CD4-positive, alpha-beta T cell treated with Interleukin-6 at 100 ng/mL for 8 hours (primary cell): Measurements from ENCODE around the gene COL4A1.

Experiments
- DNase-seq: peaks from one replicate; pipeline ENCODE4 v3.0.0-alpha.2; 2020; ENCODE audit warnings: mixed read lengths, low spot score

Gene COL4A1

DNA sequence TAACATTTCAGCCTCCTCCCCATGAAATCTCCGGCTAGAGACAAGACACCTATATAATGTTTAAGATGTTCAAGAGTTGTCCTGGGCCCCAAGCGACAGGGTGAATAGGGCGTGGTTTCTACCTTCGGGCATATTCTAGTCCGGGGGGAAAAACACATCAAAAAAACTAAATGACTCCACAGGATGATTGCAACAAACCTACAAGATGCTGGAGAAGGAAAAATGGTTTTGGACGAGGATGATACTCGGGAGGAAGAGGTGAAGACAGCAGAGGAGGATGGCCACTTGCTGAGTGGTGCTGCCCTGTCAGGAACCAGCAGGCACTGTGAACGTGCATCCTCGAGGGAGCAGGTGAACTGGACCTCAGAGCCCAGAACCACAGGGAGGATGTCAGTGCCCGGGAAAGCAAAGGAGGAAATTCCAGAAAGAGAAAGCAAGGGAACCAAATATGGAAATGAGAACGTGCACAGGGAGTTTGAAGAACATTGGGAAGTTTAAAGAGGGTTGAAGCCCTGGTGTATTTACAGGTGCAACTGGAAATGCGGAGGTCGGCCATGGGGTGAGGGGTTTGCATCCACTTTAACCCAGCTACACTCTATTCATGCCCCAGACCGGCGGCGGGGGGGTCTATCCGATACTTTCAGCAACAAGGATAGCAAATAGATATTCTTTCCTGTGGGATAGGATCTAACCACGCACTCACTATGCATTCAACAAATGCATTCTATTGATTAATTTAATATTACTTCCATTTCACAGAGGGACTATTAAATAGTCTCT is 50.6 kb downstream of the COL4A1 start:
- DNase-seq = no peak

DNA sequence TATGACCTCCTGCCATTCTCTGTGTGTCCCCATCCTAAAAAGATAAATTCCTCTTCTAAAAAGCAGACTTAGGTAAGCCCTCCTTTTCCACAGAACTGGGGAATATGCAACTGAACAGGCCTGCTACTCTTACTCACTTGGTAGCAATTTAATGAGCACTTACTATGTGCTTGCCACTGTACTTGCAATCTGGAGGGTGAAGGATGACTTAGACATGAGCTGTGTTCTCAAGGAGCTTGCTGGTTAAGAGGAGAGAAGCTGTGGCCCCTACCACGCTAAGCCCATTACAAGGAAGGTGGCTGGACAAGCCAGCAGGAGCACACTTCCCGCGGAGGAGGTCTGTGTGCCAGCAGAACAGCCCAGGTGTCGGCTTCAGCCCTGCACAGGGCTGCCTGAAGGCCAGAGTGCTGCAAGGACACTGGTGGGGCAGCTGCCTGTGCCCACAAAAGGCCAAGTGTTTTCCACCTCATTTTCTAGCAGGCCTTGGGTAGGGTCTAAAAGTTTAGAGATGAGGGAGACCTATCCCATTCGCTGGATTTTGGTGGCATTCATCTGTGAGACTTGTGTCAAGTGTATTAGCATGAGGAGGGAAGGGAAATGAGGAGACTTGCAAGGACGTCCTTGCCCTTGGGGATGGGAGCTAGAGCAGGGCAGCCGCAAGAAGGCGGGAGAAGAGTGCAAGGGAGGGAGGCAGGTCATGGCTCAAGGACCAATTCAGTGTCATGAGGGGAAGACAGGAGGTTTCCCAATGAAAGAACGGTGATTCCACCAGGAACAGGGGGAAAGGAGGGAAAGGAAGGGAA is 52.0 kb downstream of the COL4A1 start:
- DNase-seq = no peak

DNA sequence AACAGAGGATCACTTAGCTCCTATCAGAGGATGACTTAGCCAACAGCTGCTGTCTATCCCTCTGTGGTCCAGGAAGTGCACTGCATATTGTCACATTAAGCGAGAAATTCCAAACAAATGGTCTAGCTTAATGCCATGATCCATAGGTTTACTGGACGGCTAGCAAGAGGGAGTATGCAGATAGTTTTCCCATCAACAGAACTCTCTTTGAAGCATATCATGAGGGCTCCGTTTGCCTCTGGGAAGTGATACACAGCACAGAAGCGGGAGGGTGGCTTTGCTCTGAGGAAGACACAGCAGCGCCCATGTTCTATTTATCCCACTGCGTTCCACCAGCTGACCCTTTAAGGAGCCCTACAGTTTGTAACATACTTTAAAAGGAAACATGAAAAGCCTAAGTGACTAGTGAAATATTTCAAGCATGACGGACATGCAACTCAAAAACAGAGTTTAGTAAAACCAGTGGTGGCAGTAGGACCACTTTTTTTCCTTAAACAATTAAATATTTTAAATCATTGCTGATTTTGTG is 52.7 kb downstream of the COL4A1 start:
- no peak for DNase-seq

DNA sequence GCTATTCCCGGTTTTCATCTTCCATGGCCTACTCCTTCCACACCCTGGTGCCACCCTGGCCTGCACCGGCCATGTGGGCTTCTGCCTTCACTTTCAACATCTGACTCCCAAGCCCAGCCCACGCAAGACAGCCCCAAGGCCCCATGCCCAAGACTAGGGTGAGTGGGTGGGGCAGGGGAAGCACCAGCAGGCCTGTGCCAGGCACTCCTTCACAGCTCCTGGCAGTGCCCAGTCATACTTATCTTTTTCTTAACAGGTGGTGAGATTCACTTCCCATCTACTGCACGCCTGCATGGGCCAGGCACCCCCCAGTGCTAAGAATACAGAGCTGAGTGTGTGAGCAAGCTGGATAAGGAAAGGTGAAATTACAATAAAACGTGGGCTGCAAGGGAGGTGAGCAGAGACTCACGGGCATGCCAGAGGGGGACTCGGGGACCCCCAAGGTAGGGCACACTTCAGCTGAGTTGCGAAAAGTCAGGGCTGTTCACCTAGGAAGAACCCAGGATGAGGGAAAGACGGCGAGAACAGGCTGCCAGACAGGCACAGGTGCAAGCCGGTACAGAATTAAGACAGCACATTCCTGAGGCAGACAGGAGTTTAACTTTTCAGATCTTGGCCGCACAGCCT is 55.7 kb downstream of the COL4A1 start:
- DNase-seq = no peak

DNA sequence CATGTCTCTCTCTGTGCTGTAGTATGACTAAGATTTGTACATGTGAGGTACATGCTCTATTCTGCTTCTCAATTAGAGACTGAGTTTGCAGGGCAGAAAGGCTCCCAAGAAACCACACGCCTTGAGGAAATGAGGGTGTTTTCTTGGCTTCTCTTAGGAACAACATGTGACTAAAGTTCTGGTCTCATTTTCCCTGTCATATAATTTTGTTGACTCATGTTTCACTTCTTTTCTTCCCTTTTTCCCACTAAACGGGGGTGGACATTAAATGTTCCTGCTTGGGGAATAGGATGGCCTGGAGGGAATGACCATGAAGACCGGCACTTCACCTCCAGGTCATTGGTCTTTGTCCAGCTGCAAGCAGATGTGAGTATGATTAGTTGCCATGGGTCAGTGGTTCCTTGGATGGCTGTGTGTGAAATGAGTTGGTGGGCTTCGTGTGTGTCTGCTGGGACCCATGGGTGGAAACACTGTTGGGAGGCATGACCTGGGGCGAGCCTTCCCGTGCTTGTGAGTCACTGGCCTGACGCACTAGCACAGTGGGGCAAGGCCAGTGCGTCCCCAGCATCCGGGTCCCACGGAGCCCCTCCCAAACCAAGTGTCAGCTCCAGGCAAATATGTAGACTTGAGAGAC is 56.6 kb downstream of the COL4A1 start:
- no peak for DNase-seq

DNA sequence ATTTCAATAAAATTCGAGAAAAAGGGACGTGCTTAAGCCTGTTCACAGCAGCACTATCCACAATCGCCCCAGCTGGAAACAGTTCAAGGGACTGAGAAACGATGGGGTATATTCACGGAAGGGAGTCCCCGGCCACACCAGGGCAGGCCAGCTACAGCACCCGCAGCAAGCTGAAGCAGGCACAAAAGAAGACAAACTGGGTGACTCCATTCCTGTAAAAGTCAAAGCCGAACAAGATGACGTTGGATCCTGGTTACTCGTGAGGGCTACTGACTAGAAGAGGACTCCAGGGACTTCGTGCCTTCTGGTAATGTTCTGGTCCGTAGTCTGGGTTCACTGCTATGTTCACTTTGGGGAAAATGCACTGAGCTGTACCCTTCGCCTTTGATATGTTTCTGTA is 57.6 kb downstream of the COL4A1 start:
- no peak for DNase-seq

DNA sequence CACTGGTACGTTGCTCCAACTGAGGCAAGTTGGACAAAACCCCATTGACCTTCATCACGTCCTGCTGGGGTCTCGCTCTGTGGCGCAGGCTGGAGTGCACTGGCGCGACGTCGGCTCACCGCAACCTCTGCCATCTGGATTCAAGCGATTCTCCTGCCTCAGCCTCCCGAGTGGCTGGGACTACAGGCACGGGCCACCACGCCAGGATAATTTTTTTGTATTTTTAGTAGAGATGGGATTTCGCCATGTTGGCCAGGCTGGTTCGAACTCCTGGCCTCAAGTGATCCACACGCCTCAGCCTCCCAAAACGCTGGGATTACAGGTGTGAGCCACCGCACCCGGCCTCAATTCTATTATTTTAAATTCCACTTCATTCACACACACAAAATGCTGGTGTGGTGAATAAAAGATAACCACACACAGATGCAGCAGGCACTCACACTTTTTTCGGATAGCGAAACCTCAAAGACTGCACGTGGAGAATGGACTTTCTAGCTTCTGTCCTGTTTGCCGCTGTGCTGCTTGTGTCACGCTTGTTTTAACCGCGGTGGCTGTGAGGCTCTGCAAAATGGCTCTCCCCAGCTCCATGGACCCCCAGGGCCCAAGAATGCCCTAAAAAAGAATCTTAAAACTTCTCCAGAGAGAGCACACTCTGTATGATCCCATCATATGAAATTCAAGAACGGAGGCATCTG is 58.4 kb downstream of the COL4A1 start:
- no peak for DNase-seq

DNA sequence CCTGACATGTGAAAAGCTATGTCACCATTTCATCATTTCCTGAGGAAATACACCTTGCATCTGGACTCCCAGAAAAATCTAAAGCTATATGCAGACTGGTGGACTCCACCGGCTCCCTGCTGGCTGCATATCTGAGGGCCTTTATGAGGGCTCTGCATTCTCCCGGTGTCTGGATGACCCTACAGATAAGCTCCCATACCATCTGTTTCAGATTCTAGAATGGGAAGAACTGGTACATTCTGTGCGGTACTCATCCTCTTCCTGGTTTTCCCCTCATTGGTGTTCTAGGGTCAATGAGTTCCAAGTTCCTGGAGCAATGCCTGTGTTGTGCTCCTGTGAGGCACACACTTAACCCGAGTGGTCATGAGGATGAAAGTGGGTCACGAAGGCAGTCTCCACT is 60.4 kb downstream of the COL4A1 start:
- DNase-seq = no peak

DNA sequence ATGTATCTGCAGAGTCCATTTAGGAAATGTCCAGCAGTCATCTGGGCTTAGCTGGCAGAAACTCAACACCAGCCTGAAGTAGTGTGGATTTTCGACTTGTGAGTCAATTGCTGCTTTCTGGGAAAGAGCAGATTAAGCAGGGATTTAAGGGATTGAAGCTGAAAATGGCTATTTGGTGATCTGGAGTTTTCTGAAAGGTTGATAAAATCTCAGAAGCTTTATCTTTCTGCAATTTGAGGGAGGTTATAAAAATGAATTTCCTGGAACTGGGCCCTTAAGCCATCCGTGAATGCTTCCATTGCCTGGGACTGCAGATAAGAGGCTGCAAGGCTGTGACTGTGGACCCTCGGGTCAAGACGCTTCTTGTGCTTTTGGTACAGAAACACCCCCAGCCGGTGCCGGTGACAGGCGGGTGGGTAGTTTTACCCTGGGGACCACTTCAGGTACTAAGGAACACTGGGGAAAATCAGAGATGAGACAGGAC is 61.5 kb downstream of the COL4A1 start:
- no peak for DNase-seq

DNA sequence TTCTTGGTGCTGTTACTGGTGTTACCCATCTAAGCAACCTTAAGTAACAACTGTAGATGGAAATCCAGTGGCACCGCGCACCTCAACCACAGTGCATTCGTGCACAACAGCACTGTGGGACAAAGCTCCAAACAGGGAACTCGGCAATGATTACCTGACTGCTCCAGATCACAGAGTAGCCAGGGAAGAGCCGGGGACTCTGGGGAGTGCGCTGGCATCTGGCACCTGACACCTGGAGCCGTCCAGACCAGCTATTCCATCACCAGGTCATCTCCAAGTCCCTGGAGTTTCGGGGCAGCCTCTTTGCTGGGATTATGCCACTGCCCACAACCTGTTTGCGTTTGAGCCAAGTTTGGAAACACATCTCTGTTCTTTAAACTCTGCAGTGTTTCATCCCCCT is 62.0 kb downstream of the COL4A1 start:
- no peak for DNase-seq

DNA sequence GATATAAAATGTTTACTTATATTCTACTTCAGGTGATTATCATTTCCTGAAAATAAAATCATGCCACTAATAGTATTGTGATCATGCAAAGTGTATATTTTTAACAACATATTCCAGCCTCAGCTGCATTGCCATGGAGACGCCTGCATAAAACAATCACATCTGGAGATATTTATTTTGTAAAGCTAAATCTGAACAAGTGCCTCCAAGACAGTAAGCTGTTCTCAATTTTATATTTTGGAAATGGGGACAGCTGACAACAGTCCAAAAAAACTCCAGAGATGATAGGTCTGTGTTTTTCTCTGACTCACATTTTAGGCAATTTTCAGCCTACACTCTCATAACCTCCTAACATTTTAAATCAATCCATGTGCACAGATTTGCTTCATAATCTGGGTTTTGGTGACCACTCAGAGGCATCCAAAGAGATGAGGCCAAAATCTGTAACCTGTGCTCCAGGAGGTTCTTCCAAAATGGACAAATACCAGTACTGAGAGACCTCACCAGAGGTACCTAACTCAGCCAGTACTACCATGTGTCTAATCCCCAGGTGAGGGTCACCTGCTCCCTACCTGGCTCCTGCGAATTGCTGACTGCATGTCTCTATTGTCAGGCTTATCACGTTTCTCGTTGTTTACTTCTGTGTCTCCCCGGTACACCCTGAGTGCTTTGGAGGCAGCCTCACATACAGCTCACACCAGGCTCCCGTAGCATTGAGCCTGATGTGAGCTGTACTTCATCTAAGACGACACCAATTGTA is 62.7 kb downstream of the COL4A1 start:
- DNase-seq = no peak

DNA sequence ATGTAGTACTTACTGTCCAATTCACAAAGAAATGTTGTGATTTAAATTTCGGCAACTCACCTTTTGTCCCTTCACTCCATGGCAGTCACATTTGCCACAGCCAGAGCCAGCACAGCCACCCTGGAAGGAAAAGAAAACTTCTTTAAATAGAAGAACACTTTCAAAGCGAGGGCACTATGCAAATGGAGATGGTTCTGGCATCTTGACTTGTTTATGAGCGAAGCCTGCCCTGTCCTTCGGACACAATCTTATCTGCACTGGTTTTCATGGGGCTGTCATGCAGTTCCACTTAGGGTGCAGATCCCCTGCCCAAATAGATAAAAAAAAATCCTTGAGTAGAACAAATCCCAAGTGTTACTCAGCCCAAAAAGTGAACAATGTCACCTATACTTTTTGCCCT is 64.3 kb downstream of the COL4A1 start:
- no peak for DNase-seq

DNA sequence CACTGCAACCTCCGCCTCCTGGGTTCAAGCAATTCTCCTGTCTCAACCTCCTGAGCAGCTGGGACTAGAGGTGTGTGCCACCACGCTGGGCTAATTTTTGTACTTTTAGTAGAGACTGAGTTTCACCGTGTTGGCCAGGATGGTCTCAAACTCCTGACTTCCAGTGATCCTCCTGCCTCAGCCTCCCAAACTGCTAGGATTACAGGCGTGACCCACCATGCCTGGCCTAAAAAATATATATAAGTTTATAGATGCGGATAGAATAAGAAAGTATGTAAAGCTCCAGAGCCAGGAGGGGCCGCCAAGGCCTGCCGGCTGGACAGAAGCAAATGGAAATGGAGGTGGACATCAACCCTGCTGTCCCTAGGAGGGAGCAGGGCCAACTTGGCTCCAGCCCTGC is 66.0 kb downstream of the COL4A1 start:
- no peak for DNase-seq

DNA sequence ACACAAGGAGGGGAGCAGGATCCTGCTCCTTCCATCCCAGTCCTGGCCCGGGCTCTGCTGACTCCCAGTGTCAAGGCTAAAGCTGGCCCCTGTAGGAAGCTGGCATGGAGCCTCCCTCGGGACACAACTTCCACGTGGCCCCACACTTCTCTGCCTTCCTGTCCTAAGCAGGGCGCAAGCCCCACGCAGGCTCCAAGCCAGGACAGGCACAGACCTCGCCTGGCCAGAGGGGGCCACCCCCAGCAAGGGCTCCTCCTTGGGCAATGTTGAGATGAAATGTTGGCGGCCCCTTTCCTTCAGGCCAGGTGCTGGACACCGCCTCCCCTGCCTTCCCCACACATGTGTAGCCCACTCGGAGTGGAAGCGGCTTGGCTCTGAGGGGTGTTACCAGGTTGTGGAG is 66.6 kb downstream of the COL4A1 start:
- no peak for DNase-seq

DNA sequence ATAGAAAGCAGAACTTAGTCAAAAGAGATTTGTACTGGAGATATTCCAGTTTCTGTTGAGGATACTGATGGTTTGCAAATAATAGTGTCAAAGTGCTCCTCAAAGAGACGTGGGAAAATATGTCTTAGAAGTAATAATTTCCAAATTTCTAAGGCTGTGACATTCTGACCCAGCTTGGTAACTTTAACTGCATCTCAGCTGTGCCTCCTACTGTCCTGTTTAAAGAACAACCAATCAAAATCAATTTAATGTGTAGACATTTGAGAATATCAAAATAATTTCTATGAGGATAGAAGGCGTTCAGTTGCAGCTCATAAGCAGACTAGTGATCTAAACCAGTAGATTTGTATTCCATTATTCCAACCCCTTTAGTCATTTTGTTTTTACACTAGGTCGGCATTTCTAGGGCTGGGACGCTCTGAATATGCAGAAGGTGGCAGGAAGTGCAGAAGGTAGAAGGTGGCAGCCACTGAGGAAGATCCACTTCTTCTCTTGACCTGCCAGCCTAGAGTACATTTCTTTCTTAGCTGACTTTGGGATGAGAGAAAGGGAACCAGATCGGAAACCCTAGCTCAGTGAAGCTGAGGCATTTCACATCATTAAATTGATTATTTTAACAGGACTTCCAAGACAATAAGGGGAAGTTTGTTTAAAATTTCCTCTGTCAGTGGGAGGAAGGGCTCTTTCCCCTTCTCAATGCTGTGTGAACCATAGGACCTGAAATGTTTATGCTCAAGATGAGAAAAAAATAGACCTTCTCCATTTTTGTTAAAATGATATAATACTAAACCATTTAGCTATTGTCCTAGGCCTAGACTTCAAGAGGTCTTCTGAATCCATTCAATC is 67.5 kb downstream of the COL4A1 start:
- no peak for DNase-seq

DNA sequence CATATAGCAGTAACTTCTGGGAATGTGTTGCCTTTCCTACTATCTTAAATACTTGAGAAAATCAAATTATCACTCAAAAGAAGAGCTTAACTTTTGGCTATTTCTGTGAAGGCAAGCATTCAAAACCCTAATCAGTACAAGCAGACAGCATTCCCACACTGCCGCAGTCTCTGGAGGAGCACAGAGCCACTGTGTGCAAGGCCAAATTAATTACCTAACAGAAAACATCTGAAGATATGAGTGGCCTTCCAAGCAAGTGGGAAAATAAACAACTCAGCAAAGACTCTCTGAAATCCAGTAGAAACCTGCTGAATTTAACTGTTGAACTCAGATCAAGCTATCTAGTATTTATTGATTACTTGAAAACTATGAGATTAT is 68.2 kb downstream of the COL4A1 start:
- DNase-seq = no peak

DNA sequence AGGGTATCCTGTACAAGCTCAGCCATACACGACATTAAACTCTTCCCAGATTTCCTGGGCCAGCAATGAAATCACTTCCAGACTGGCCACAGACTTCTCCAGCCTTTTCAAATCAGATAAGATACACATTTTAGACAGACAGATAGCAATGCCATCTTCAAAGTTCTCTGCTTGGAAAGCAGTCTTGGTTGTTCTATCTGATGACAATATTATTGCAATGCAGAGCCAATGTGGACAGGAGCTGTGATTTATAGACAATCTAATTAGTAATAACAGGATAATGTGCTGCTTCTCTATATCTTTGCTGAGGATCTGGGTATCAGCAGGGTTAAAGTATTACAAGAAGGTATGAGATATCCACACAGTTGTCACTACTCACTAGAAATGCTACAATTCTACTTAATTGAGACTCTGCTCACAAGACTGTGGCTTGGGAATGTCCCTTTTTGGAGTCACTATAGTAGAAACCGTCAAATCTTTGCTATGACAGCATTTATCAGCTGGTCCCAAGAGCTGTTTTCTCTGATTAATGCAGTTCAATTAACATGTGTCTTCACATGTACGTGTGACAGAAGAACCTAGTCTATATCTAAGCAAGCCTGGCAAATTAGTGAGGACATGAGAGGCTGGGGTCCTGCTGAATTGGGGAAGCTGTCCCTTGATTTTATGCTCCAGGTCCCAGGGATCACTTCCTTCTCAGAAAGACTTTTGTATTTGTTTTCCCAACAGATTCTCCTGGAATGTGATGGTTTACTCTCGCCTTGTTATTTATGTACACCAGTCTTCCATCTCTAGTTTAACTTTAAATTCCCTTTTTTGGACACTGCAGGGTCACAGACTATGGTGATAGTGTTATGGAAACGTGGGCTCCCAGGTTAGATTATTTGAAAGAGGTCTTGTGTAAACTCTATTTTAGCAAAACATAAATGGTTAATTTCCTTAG is 68.8 kb downstream of the COL4A1 start:
- no peak for DNase-seq

DNA sequence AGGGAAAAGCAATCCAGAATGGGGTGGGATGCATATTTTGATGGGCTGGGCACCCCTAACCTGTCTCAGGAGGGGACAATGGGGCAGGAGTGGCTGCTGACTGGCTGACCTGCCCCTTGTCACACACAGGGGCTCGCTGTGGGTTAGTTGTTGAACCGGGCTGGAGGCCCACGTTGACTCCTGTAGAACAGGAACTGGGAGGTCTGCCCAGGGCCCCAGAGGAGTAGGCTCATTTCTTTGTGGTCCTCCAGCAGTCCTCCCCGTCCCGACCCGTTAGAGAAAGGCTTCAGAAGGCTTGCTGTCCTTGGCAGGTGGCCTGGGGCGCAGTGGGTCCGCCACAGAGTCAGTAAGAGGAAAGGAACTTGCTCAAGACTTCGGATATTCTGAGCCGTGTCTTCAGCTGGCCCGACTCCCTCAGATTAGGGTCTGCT is 70.1 kb downstream of the COL4A1 start:
- DNase-seq = no peak

DNA sequence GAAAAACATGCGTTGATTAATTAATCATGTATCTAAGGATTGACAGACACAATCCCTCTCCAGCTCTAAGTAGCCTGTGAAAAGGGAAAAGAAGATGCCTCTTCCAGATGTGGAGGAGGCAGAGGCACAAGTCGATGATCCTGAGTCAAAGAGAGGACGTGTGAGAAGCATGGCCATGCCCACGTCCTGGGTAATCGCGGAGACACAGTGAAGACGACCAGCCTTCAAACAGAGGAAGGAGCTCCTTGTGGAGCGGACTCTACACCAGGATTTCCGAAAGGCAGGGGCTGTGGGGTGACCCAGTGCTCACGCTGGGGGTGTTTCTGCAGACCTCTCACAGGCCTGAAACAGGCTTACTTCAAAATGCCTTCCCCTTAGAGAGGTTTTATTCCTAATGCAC is 70.5 kb downstream of the COL4A1 start:
- DNase-seq = no peak
